KMS-11 (cell line): ENCODE data around the gene CAST.

Source experiments
- H2AFZ ChIP-seq: fragments of 200-600 bp; sonication (generic); 2 replicates; pipeline ENCODE4 v1.6.1; 2016; ENCODE audit warnings: antibody characterized with exemption, mixed run types, low read depth
- H3K27ac ChIP-seq: fragments of 200-600 bp; sonication (generic); 2 replicates; pipeline ENCODE4 v1.6.1; 2016; ENCODE audit warnings: mild to moderate bottlenecking, mixed run types
- H3K27me3 ChIP-seq: fragments of 200-600 bp; sonication (generic); 2 replicates; pipeline ENCODE4 v1.6.1; 2017; ENCODE audit warnings: mild to moderate bottlenecking, low read depth, mixed run types, moderate library complexity; ENCODE audit not compliant: insufficient read depth
- H3K36me3 ChIP-seq: fragments of 200-600 bp; sonication (generic); 2 replicates; pipeline ENCODE4 v1.6.1; 2017; ENCODE audit warnings: mild to moderate bottlenecking, mixed run types; ENCODE audit not compliant: insufficient read depth
- H3K4me1 ChIP-seq: fragments of 200-600 bp; sonication (generic); 2 replicates; pipeline ENCODE4 v1.6.1; 2016; ENCODE audit warnings: mild to moderate bottlenecking, low read depth, mixed run types; ENCODE audit not compliant: poor library complexity, severe bottlenecking
- H3K4me2 ChIP-seq: fragments of 200-600 bp; sonication (generic); 2 replicates; pipeline ENCODE4 v1.7.0; 2016; ENCODE audit warnings: mild to moderate bottlenecking, mixed run types
- H3K4me3 ChIP-seq: fragments of 200-600 bp; sonication (generic); IDR thresholded peaks from 2 replicates; pipeline ENCODE4 v1.6.1; 2017; ENCODE audit warnings: low read depth, low read length, mixed read lengths; ENCODE audit not compliant: insufficient read depth
- H3K79me2 ChIP-seq: fragments of 200-600 bp; sonication (generic); 2 replicates; pipeline ENCODE4 v1.6.1; 2016; ENCODE audit warnings: low read depth, mixed run types; ENCODE audit not compliant: insufficient read depth
- H3K9ac ChIP-seq: fragments of 200-600 bp; sonication (generic); 2 replicates; pipeline ENCODE4 v1.6.1; 2016; ENCODE audit warnings: mild to moderate bottlenecking, mixed run types
- H4K20me1 ChIP-seq: fragments of 200-600 bp; sonication (generic); 2 replicates; pipeline ENCODE4 v1.6.1; 2016; ENCODE audit warnings: mild to moderate bottlenecking, mixed run types; ENCODE audit not compliant: insufficient read depth
- TF ChIP-seq, protein P1 (sequence below): fragments of 200-600 bp; sonication (generic); conservative IDR thresholded peaks from 2 replicates; pipeline ENCODE4 v1.6.1; 2017; ENCODE audit warnings: low read depth, mild to moderate bottlenecking, antibody characterized with exemption, low read length, moderate library complexity, mixed read lengths

CAST gene

DNA sequence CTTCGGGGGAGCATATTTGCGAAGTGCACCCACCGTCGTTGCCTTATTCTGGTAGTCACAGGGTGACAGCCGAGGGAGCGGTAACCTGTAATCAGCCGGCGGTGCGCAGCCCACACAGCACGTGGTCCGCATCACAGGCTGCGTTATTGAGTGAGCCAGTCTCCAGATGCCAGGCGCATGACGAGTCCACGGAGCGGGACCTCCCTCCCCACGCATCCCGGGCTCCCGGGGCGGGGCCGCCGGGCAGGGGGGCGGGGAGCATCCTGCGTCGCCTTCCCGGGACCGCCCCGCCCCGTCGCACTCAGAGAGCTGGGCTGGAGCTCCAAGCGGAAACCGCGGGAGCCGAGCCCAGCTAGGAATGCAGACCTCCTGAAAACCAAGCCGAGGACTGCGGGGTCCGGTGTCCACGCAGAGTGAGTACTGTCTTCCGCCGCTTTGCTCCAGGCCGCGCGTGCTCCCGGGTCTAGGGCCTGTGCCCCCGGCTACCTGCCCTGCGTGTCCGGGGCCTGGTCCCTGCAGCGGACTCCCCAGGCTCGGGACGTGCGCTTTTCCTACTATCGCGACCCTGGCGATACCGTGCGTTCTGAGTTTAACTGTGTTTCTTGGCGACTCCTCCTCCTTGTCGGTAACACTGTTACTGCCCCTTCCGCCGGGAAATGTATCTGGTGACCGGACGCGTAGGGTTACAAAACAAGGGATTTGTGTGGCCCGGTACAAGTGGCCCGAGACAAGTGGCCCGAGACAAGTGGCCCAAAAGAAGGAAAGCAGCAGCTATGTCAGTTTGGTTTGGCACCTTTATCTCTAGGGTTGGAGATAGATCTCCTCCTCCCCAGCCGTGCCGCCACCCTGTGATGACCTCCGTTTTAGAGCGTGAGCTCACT, 40.6 kb downstream of the CAST start:
- Histone ChIP-seq H3K4me2 (no peak overlapping the region), H3K36me3 (peaks cover 3% of the 10 kb centered on the region; the same call in 1 of the 2 replicates), H3K4me3 (no peak overlapping the region), H3K9ac (no peak overlapping the region), H2AFZ (no peak overlapping the region), H4K20me1 (no peaks in the 10 kb centered on the region; the same call in 1 of the 2 replicates), H3K4me1 (peaks cover 9% of the 10 kb centered on the region), H3K27ac (no peak overlapping the region), H3K27me3 (no peaks in the 10 kb centered on the region), H3K79me2 (no peaks in the 10 kb centered on the region)
- TF ChIP-seq, protein P1, sequence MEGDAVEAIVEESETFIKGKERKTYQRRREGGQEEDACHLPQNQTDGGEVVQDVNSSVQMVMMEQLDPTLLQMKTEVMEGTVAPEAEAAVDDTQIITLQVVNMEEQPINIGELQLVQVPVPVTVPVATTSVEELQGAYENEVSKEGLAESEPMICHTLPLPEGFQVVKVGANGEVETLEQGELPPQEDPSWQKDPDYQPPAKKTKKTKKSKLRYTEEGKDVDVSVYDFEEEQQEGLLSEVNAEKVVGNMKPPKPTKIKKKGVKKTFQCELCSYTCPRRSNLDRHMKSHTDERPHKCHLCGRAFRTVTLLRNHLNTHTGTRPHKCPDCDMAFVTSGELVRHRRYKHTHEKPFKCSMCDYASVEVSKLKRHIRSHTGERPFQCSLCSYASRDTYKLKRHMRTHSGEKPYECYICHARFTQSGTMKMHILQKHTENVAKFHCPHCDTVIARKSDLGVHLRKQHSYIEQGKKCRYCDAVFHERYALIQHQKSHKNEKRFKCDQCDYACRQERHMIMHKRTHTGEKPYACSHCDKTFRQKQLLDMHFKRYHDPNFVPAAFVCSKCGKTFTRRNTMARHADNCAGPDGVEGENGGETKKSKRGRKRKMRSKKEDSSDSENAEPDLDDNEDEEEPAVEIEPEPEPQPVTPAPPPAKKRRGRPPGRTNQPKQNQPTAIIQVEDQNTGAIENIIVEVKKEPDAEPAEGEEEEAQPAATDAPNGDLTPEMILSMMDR, result no peak

DNA sequence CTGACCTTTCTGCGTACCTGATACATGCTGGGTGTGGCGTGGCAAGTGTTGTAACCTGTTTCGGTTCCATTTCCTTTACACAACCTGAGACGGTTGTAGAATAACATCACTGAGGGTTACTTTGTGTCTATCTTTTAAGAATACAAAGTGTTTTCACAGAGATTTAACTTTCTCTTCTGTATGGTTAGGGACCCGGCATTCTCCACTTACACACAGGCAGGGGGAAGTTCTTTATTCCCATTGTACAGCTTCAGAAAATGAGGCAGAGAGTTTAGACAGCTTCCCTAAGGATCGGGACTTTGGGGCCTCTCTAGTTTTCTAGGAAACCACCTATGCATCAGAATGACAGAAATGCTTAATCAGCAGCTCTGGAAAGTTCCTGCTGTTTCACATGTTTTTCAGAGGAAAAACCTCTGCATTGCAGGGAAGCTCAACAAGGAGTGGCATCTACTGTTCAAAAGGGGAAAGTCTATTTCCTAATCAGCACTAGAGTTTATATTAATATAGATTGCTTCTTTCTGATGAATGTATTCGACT, 41.3 kb downstream of the CAST start:
- Histone ChIP-seq H3K27me3 (no peaks in the 10 kb centered on the region), H3K4me2 (no peak overlapping the region), H3K79me2 (no peaks in the 10 kb centered on the region), H4K20me1 (no peaks in the 10 kb centered on the region; the same call in 1 of the 2 replicates), H2AFZ (no peak overlapping the region), H3K4me3 (no peak overlapping the region), H3K36me3 (peaks cover 2% of the 10 kb centered on the region; the same call in 1 of the 2 replicates), H3K9ac (no peak overlapping the region), H3K27ac (no peak overlapping the region), H3K4me1 (peaks cover 9% of the 10 kb centered on the region)
- TF ChIP-seq, protein P1, result no peak

DNA sequence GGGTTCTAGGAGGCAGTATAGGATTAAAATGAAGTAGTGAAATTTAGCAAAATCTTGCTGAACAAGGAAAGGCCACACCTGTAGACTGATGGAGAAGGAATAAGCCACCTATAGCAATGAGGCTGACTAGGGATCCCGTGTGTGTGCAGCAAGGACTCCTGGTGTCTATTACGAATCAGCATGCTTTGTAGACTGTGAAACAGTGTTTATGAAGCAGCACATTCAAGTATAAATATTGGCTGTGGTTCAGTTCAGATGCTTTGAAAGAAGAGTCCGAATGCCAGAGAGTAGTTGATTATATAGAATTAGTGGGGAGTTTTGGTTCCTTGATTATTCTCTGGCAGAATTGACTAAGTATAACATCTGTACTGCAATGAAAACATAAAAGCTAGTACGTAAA, 41.8 kb downstream of the CAST start:
- H3K27ac ChIP-seq, result no peak overlapping the region
- no peak overlapping the region for H3K4me2 ChIP-seq
- H3K4me3 ChIP-seq, result no peak overlapping the region
- no peak overlapping the region for H2AFZ ChIP-seq
- TF ChIP-seq, protein P1, result no peak
- H3K27me3 ChIP-seq, result no peaks in the 10 kb centered on the region
- H3K36me3 ChIP-seq, result no peaks in the 10 kb centered on the region
- peaks cover 9% of the 10 kb centered on the region for H3K4me1 ChIP-seq
- H4K20me1 ChIP-seq, result no peaks in the 10 kb centered on the region; the same call in 1 of the 2 replicates
- no peaks in the 10 kb centered on the region for H3K79me2 ChIP-seq
- no peak overlapping the region for H3K9ac ChIP-seq

DNA sequence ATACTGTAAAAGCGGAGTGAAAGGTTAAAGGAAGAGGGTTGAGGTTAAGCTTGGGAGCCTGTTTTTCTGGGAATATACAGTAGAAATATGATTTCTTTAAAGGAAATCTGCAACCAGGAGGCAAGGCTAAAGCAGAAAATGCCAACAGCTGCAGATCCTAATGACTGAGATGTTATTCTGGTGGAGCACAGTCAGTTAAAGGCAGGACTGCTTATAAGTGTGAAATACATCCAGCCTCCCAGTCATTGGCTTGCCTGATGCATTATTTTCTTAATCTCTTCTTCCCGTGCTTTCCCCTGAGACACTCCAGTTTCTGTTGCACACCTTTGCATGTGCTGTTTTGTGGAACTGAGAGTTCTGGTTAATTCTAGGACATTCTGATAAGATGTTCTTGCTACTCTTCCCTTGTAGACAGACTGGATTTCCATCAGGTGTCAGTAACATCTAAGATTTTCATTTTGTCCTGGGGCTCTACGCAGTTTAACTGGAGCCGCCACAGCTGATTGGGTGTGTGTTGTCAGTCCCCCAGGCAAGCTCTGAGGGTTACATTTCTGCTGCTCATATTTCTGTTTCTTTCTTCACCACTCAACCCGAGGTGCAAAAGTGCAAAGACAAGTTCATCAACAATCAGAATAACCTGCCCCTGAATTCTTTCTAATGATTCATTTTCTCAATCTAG, 44.4 kb downstream of the CAST start:
- Histone ChIP-seq H3K27ac (no peak overlapping the region), H3K36me3 (no peaks in the 10 kb centered on the region), H3K4me1 (peaks cover 9% of the 10 kb centered on the region), H3K4me3 (no peak overlapping the region), H4K20me1 (no peaks in the 10 kb centered on the region; the same call in 1 of the 2 replicates), H3K27me3 (no peaks in the 10 kb centered on the region), H3K79me2 (no peaks in the 10 kb centered on the region), H3K4me2 (no peak overlapping the region), H3K9ac (no peak overlapping the region), H2AFZ (no peak overlapping the region)
- TF ChIP-seq, protein P1, result no peak
